LoVo (cell line): Measurements from ENCODE around the gene SAPCD1.

Experiments used
- DNase-seq: peaks from one replicate; pipeline ENCODE4 v3.0.0-alpha.2; 2016; ENCODE audit warnings: low spot score

The SAPCD1 gene

DNA sequence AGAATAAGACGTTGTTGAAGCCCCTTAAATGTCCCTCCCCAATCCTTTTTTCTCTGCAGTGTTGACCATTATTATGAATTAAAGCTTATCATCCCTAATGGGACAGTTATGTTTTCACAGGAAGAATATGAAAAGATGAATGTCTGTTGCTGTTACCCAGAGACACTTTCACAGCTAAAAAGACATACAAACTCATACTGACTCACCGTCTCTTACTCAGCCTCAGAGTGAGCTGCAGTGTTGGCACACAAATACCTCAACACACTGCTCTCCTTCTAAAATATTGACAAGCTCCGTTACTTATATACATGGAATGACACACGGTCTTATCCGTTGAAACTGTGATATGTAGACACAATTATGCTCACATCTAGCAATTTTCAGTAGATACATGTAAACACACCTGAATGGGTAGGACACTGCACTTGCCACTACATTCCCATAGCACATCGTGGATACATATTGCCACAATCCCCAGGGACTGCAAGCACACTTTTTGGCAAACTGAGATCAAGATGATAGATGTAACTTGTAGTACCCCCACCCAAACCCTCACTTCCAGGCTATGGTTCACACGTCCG lies 9.6 kb upstream of the SAPCD1 start:
- DNase-seq: no peak

DNA sequence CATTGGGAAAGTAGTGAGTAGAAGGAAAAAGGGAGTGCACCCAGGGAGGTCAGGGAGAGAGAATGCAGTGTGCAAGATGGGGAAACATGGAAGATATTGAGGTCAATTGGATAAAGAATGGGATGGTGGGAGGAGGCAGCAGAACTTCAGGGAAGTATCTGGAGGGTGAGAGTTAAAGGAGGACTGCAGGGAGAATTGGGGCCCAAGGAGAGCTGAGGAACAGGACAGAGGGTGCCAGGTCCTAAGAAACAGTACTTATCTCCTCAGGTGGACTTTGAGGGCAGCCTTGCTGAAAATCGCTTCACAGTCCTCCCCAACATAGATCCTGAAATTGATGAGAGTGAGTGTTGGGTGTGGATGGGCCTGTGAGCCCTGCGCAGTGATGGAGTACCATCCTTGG lies 4.2 kb upstream of the SAPCD1 start:
- DNase-seq: no peak

GRCh38 chr6:31760790-31761189 lies 1.7 kb upstream of the SAPCD1 start:
- DNase-seq: no peak

DNA sequence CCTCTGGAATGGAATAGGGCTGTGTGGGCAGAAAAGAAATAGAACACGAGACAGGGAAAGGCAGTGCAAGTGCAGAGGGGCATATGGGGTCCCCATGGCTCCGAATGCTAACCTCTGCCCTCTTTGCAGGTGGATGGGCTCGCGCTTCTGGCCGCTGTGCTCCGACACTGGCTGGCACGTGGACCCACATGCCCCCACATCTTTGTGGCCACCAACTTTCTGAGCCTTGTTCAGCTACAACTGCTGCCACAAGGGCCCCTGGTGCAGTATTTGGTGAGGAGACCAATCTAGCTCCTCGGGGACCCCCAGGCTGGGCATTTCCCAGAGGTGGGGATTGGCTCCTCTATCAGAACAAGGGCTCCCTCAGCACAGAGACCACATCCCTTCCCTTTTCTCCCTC lies 1.1 kb upstream of the SAPCD1 start:
- DNase-seq: no peak

GRCh38 chr6:31762878-31763618 lies 592 bp downstream of the SAPCD1 start:
- DNase-seq: no peak

- DNase-seq: no peak
Observed at GRCh38 chr6:31763619-31763940, 1.1 kb downstream of the SAPCD1 start.

DNA sequence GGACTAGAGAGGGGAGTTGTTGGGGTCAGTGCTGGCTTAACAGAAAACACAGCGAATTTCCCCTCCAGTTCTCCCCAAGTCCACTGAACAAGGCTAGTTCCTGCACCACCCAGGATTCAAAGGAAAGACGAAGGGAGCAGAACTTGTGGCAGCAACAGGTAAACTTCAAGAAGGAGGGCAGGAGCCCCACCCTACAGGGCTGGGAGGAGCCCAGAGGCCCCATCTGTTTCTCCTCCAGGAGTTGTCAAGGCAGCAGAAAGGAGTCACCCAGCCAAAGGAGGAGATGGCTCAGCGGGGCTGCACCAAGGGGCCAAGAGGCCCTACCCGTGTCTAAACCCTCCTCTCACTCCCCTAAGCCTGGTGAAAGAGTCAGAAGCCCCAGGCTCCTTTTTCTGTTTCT lies 1.7 kb downstream of the SAPCD1 start:
- no peak for DNase-seq

DNA sequence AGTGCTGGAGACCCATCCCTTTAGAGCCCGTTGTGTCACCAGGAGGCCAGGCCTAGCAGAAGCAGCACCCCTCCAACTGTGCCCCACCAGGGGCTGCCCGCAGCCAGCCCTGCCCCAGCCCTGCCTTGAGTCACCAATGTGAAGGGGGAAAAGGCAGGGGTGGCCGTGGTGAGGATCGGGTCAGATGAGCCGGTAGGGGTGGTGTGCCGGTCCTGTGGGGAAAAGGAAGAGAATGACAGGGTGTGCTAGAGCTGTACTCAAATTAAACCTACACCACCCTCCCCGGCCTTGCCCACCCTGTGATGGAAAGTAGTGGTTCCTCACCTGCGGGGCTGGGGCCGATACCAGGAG lies 3.1 kb downstream of the SAPCD1 start:
- no peak for DNase-seq

- no peak for DNase-seq
Observed at GRCh38 chr6:31765910-31766794, 3.7 kb downstream of the SAPCD1 start.

DNA sequence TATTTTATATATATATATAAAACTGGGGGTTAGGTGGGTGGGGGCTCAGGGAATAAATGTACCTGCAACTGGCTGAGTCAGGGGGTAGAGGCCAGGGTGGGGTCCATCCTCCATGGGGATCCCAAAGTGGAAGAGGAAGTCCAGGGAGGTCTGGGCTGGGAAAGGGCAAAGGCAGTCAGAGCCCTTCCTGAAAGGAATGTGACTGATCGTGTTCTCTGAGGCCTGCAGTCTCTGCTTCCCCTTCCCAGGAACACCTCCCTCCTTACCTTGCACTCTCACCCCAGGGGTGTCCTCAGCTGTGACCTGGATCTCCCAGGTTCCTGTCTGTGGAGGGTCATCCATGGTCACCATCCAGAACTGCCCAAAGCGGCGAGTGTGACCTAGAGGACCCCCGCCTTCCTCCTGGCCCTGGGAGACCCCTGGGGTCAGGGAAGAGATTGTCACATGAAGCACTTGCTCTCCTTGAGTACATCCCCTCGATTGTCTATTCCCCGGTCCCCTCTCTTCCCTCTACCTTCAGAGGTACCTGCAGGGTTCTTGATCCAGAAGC lies 4.7 kb downstream of the SAPCD1 start:
- no peak for DNase-seq

DNA sequence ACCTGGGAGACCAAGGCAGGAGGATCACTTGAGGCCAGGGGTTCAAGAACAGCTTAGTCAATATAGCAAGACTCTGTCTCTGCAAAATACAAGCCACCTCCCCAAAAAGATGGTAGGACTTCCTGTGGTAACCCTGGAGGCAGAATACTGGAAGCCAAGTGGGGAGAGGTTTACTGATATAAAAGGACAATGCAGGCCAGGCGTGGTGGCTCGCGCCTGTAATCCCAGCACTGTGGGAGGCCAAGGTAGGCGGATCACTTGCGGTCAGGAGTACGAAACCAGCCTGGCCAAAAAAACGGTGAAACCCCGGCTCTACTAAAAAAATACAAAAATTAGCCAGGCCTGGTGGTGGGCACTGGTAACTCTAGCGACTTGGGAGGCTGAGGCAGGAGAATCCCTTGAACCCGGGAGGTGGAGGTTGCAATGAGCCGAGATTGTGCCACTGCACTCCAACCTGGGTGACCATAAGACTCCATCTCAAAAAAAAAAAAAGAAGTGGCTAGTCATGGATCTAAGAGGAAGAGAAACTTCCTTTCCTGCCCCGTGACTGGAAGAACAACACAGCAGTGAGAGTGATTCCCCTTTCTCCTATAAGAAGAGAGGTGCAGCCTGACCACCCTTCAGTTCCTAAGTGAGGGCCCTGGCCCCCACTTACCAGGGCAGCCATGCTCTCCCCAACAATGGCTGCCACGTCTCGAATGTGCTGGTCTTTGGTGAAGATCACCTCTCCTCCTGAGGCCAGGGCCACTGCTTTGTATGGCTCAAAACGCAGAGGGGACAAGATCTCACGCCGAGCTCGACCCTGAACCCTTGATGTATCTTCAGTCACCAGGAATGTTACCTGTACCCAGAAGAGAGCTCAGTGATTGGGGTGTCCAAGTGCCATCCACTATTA lies 6.2 kb downstream of the SAPCD1 start:
- no peak for DNase-seq

- peak; percentile 46 for DNase-seq
Observed at GRCh38 chr6:31769684-31770371, 7.4 kb downstream of the SAPCD1 start.

DNA sequence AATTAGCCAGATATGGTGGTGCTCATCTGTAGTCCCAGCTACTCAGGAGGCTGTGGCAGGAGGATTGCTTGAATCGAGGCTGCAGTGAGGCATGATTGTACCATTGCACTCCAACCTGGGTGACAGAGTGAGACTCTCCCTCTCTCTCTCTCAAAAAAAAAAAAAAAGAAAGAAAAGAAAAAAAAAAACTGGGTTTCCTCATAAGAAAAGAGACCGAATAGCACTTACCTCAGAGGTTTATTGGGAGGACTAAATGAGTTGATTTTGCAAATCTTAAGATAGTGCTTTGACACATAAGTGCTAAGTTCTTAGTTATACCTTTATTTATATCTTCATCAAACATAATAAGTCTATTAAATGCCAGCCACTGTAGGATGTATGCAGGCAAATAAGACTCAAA lies 8.4 kb downstream of the SAPCD1 start:
- no peak for DNase-seq

DNA sequence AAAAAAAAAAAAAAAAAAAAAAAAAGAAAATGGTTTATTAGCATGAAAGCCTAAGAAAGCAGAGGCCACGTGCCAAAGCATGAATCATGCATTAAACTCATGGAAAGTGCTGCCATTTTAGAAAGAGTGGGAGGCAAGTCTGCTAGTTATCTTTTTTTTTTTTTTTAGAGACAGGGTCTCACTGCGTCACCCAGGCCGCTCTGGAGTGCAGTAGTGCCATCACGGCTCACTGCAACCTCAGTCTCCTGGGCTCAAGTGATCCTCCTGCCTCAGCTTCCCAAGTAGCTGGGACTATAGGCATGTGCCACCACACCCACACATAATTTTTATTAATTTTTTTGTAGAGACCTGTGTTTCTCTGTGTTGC lies 9.5 kb downstream of the SAPCD1 start:
- no peak for DNase-seq

- DNase-seq: peak; percentile 58
Observed at GRCh38 chr6:31775184-31775583, 12.7 kb downstream of the SAPCD1 start.

DNA sequence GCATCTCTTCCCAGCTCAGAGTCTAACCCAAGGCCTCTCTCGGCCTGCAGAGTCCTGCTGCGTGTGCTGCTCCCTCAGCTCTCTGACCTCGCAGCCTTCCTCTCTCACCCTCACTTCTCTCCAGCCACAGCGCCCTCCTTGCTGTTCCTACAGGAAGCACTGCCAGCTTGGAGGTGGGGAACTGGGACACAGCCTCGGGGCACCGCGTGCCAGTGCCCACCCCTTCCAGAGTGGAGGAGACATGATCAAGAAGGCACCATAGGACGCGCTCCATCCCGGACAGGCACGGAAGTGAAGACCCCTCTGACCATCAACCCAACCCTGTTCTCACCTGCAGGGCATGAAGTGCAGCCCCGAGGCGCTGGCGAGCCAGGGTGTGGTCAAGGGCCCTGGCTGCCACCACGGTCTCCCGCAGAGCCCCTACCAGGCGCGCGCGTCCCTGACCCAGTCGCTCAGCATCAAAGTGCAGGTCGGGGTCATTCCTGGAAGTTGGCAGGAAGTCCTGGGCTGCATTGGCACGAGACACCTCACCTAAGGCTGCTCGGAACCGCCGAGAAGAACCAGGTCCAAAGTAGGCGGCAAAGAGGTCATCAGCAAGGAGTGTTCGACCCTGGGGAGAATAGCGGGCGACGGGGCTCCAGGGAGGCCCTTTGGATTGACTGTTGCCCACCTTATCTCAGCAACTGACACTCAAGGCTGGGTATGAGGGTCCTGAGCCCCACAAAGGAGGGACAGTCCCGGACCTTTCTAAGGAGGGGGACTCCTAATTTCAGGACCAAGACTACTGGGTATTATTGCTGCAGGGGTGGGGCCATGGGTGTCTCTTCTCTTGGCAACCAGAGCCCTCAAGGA lies 13.4 kb downstream of the SAPCD1 start:
- no peak for DNase-seq

DNA sequence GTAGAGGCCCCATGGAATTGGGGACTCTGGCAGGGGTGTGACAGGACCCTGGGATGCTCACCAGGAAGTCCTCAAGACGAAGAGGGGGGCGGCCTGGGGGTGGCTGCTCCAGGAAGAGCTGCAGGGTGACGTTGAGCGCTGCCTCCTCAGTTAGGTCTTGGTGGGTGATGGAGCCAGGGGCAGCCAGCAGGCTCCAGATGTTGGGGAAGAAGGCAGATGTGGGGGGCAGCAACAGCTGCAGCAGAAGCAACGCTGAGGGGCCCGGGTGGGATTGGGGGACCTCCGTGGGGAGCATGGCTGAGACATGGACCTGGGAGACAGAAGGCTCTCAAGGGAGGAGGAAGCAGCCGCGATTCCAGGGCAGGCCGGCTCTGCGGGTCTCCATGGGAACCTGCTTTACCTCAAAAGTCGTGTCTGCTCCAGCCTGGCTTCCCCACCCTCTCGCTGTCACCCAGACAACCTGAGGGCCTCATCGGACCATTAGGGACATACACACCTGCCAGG lies 14.1 kb downstream of the SAPCD1 start:
- no peak for DNase-seq

- peak; percentile 83 for DNase-seq
Observed at GRCh38 chr6:31776989-31777666, 14.7 kb downstream of the SAPCD1 start, which contains the start of gene VWA7. Gene VWA7, minus strand, starts transcription at chr6:31777328. Its CDS starts 549 bp downstream, at chr6:31776779.

- DNase-seq: no peak
Observed at GRCh38 chr6:31777667-31778050, 15.2 kb downstream of the SAPCD1 start.

DNA sequence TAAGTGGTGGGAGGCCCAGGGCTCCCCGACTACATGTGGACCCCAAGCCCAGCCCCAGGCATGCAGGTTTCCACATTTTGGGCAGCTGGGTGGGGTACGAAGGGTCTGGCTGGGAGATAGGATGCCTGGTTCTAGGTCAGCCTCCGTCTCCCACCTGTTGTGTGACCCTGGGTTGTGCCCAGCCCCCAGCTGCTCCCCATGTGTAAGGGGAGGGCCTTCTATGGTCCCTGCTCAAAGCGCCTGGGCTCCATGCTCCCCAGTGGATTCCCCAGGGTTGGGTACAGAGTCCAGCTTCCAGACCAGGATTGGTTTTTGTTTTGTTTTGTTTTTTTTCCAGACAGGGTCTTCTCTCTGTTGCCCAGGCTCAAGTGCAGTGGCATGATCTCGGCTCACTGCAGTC lies 15.7 kb downstream of the SAPCD1 start:
- no peak for DNase-seq
